Loucy (cell line): ENCODE data around the gene CTPS2.
"Not testable (repeated sequence)": the region's sequence is repeated elsewhere in the genome, so short reads cannot be mapped to it uniquely, and the experiment has no call there.

Experiments used
- EZH2phosphoT487 ChIP-seq: fragments of 200-600 bp; IDR thresholded peaks from 2 replicates; pipeline ENCODE4 v1.6.1; 2018; ENCODE audit warnings: antibody characterized with exemption, mild to moderate bottlenecking, moderate library complexity, borderline replicate concordance
- TF ChIP-seq, protein P1 (sequence below): fragments of 200-600 bp; sonication (generic); conservative IDR thresholded peaks from 2 replicates; pipeline ENCODE4 v1.5.1; 2014; ENCODE audit warnings: mild to moderate bottlenecking, antibody characterized with exemption, low read length

- TF ChIP-seq, protein P1, sequence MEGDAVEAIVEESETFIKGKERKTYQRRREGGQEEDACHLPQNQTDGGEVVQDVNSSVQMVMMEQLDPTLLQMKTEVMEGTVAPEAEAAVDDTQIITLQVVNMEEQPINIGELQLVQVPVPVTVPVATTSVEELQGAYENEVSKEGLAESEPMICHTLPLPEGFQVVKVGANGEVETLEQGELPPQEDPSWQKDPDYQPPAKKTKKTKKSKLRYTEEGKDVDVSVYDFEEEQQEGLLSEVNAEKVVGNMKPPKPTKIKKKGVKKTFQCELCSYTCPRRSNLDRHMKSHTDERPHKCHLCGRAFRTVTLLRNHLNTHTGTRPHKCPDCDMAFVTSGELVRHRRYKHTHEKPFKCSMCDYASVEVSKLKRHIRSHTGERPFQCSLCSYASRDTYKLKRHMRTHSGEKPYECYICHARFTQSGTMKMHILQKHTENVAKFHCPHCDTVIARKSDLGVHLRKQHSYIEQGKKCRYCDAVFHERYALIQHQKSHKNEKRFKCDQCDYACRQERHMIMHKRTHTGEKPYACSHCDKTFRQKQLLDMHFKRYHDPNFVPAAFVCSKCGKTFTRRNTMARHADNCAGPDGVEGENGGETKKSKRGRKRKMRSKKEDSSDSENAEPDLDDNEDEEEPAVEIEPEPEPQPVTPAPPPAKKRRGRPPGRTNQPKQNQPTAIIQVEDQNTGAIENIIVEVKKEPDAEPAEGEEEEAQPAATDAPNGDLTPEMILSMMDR, result not testable (repeated sequence)
- not testable (repeated sequence) for TF ChIP-seq EZH2phosphoT487
Observed at GRCh38 chrX:16610654-16611053, 101.8 kb downstream of the CTPS2 start.
